Measurements from ENCODE around the gene PSMD14. TPM values are rescaled to one million over a fixed set of nuclear protein-coding genes. Genes with fewer than 3 reads are reported as not detected.

PSMD14 gene
- total RNA-seq, 2 experiments from 2014 or later, result 49.2 to 84.3 TPM

DNA sequence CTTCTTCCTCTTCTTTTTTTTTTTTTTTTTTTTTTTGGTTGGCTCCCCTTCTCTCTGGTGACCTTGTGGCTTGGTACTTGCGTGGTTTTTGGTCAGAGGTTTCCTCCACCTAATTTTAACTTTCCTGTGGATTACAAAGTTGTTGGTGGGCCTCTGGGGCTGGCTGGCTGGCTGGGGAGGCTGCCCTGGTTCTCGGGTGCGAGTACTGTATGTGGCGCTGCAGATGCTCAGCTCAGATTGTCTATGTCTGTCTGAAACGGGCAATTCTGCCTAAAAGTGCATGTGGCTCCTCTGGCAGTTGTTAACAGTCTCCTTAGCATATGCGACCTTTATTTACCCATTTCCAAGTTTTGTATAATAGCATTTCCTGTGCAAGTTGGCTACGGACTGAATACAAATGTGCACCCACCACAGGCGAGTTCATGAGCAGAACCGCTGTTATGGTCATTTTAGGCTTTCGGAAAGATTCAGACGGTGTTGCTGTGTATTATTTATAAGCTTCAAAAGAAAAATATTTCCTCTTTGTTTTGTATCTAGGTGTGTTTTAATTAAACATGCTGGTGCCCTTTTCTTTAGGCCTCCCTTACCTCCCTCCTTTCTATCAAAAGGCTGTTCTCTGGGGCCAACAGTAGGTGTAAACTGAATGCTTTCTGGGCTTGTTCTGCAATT is 112.3 kb downstream of the PSMD14 start:
- no peaks in the 10 kb centered on the region for H3K4me1 ChIP-seq (ENCODE audit: insufficient read depth, low read length, poor library complexity, severe bottlenecking)
- no TSS peak for BruUV-seq (replicated peaks)
- H4K20me1 ChIP-seq (ENCODE audit: insufficient read depth, low read length), result no peaks in the 10 kb centered on the region
- no peak overlapping the region for H3K4me2 ChIP-seq (ENCODE audit: low read length)
- CTCF ChIA-PET (ENCODE audit: unreplicated experiment), result no interaction called here
- no peaks in the 10 kb centered on the region for H3K9me2 ChIP-seq (ENCODE audit: insufficient read depth, low read length)
- TF ChIP-seq, protein P1, sequence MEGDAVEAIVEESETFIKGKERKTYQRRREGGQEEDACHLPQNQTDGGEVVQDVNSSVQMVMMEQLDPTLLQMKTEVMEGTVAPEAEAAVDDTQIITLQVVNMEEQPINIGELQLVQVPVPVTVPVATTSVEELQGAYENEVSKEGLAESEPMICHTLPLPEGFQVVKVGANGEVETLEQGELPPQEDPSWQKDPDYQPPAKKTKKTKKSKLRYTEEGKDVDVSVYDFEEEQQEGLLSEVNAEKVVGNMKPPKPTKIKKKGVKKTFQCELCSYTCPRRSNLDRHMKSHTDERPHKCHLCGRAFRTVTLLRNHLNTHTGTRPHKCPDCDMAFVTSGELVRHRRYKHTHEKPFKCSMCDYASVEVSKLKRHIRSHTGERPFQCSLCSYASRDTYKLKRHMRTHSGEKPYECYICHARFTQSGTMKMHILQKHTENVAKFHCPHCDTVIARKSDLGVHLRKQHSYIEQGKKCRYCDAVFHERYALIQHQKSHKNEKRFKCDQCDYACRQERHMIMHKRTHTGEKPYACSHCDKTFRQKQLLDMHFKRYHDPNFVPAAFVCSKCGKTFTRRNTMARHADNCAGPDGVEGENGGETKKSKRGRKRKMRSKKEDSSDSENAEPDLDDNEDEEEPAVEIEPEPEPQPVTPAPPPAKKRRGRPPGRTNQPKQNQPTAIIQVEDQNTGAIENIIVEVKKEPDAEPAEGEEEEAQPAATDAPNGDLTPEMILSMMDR (conservative IDR thresholded peaks at IDR 0.05; ENCODE audit: low read length), result no peak
- no peak for TF ChIP-seq EZH2phosphoT487 (IDR thresholded peaks at IDR 0.05; ENCODE audit: borderline replicate concordance, low read depth, low read length)
- no peak overlapping the region for H2AFZ ChIP-seq (ENCODE audit: low read length)
- no peak overlapping the region for H3K4me3 ChIP-seq (ENCODE audit: low read depth, low read length, poor library complexity, severe bottlenecking)
- DNase-seq (ENCODE audit: low spot score), result no peak
- intact Hi-C loops (cut with micrococcal nuclease; ENCODE audit: unreplicated experiment), result no loop called here
- H3K36me3 ChIP-seq (ENCODE audit: insufficient read depth, low read length), result no peaks in the 10 kb centered on the region
- H3K9me3 ChIP-seq (ENCODE audit: low read length), result no peaks in the 10 kb centered on the region
- no peak overlapping the region for H3K27ac ChIP-seq (ENCODE audit: low read depth, low read length, poor library complexity, severe bottlenecking)
- POLR2A ChIA-PET, result interaction anchor here (0.9 to 1.2 kb wide), 2 partner anchors 9 to 32 kb away, joined by 3 to 5 read pairs; no protein-coding TSS in a partner anchor
- no peaks in the 10 kb centered on the region for H3K79me2 ChIP-seq (ENCODE audit: insufficient read depth, low read depth, low read length)

DNA sequence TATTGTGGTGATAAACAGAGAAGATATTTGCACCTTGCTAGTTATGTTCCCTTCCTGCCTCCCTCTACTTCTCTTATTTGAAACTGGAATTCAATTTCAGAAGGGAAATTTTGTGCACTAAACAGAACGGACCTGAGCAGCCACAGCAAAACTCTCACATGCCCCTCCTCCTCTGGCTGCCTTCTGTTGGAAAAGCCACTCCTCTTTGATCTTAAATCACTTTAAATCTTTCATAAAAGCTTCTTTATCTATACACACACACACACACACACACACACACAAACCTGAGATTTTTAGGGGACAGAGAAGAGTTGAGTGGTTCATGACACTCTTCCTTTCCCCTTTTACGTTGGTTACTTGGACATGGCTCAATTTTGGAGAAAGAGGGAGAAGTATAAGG is 113.5 kb downstream of the PSMD14 start:
- Histone ChIP-seq H3K27ac (ENCODE audit: low read depth, low read length, poor library complexity, severe bottlenecking) (no peak overlapping the region), H3K79me2 (ENCODE audit: insufficient read depth, low read depth, low read length) (no peaks in the 10 kb centered on the region), H3K4me3 (ENCODE audit: low read depth, low read length, poor library complexity, severe bottlenecking) (no peak overlapping the region), H3K9me2 (ENCODE audit: insufficient read depth, low read length) (no peaks in the 10 kb centered on the region), H3K9me3 (ENCODE audit: low read length) (no peaks in the 10 kb centered on the region), H3K36me3 (ENCODE audit: insufficient read depth, low read length) (no peaks in the 10 kb centered on the region), H4K20me1 (ENCODE audit: insufficient read depth, low read length) (no peaks in the 10 kb centered on the region), H3K4me1 (ENCODE audit: insufficient read depth, low read length, poor library complexity, severe bottlenecking) (no peaks in the 10 kb centered on the region), H3K4me2 (ENCODE audit: low read length) (no peak overlapping the region), H2AFZ (ENCODE audit: low read length) (no peak overlapping the region)
- intact Hi-C loops (cut with micrococcal nuclease; ENCODE audit: unreplicated experiment), result no loop called here
- TF ChIP-seq, protein P1 (conservative IDR thresholded peaks at IDR 0.05; ENCODE audit: low read length), result no peak
- TF ChIP-seq EZH2phosphoT487 (IDR thresholded peaks at IDR 0.05; ENCODE audit: borderline replicate concordance, low read depth, low read length), result no peak
- ChIA-PET CTCF (ENCODE audit: unreplicated experiment) (no interaction called here), POLR2A (interaction anchor here (0.6 to 0.9 kb wide), 2 partner anchors 26 to 1966 kb away, joined by 3 to 5 read pairs; no protein-coding TSS in a partner anchor)
- BruUV-seq (replicated peaks), result no TSS peak
- no peak for DNase-seq (ENCODE audit: low spot score)

DNA sequence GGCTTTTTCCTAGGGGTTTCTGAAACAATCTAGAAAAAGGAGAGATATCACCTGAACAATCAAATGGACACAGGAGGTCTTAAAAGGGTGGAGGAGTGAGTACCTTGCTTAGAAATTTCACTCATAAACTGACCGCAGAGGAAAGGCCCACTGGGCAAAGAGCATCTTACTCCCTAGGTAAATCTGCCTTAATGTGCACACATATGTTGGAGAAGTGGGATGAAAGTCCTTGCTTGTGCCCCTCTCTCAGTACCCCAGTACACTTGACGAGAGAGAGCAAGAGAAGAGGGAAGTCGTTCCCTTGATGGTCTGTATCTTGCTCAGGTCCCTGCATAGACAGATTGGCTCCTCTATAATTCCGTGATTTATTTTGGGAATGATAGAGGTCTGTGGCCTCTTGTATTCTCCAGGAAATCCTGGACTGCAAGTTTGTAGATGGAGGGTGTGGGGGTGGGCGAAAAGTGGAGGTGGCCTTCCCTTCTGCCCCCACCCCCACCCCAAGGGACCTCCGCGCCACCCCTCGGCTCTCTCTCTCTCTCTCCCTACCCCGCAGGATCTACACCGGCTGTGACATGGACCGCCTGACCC is 114.7 kb downstream of the PSMD14 start:
- Histone ChIP-seq H3K27ac (ENCODE audit: low read depth, low read length, poor library complexity, severe bottlenecking) (no peak overlapping the region), H3K4me2 (ENCODE audit: low read length) (no peak overlapping the region), H4K20me1 (ENCODE audit: insufficient read depth, low read length) (no peaks in the 10 kb centered on the region), H2AFZ (ENCODE audit: low read length) (no peak overlapping the region), H3K36me3 (ENCODE audit: insufficient read depth, low read length) (no peaks in the 10 kb centered on the region), H3K4me3 (ENCODE audit: low read depth, low read length, poor library complexity, severe bottlenecking) (no peak overlapping the region), H3K79me2 (ENCODE audit: insufficient read depth, low read depth, low read length) (no peaks in the 10 kb centered on the region), H3K4me1 (ENCODE audit: insufficient read depth, low read length, poor library complexity, severe bottlenecking) (no peaks in the 10 kb centered on the region), H3K9me3 (ENCODE audit: low read length) (no peaks in the 10 kb centered on the region), H3K9me2 (ENCODE audit: insufficient read depth, low read length) (no peaks in the 10 kb centered on the region)
- no peak for TF ChIP-seq EZH2phosphoT487 (IDR thresholded peaks at IDR 0.05; ENCODE audit: borderline replicate concordance, low read depth, low read length)
- TF ChIP-seq, protein P1 (conservative IDR thresholded peaks at IDR 0.05; ENCODE audit: low read length), result no peak
- POLR2A ChIA-PET, result no interaction called here
- BruUV-seq (replicated peaks), result no TSS peak
- no peak for DNase-seq (ENCODE audit: low spot score)
- CTCF ChIA-PET (ENCODE audit: unreplicated experiment), result no interaction called here
- intact Hi-C loops (cut with micrococcal nuclease; ENCODE audit: unreplicated experiment), result no loop called here
